Hematopoietic multipotent progenitor cell (in vitro differentiated cells): ENCODE results near the gene PRRT3. TPM values are rescaled to one million over a fixed set of nuclear protein-coding genes. Genes with fewer than 3 reads are reported as not detected.
A peak's percentile ranks its signal among the peaks of the same experiment; 100 is the strongest.

Experiments
- DNase-seq, 3 donors: peaks; one replicate each; pipeline ENCODE4 v3.0.0-alpha.2; 2011 to 2015; ENCODE audit warnings: low read depth in 2 of 3, low spot score in 2 of 3
- total RNA-seq: library from RNA; depleted of rRNA; stranded (reverse); fragments of >200 nt; gene quantifications from one replicate; pipeline ENCODE4 v1.2.3, GENCODE V29; 2012

Gene PRRT3
- total RNA-seq: 8.1 TPM

- peak in 2 of 3 donors; percentile 51 to 65 for DNase-seq
Measured at GRCh38 chr3:9951962-9952805, at the start of gene PRRT3. Gene PRRT3, minus strand, starts transcription at chr3:9952408. Its CDS starts 2,293 bp downstream, at chr3:9950115.

- no peak for DNase-seq
Measured at GRCh38 chr3:10000686-10001085, 48.5 kb upstream of the PRRT3 start.

DNA sequence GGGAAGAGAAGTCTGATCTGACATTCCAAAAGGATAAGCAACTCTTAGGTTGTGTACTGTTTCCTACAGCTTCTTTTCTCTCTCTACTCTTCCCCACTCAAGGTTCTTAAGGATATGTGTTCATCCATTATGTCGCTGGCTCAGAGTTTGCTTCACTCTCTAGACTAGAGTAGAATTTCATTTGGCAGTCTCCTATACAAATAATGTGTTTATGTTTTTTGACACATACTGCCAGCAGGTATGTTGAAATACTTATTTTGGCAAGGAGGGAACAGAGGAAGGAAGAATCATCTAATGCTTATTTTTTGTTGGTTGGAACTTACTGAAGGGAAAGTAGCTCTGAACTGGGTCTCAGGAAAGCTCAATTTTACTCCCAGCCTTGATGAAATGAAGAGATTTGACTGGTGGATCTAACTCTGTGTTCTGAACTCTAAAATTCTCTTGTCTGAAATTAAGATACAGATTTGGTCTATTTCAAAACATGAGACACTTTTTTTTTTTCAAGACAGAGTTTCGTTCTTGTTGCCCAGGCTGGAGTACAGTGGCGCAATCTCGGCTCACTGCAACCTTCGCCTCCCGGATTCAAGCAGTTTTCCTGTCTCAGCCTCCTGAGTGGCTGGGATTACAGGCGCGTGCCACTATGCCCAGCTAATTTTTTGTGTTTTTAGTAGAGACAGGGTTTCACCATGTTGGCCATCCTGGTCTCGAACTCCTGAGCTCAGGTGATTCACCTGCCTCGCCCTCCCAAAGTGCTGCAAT lies 42.1 kb upstream of the PRRT3 start:
- DNase-seq: no peak

GRCh38 chr3:9986230-9986725 lies 34.1 kb upstream of the PRRT3 start:
- no peak for DNase-seq

GRCh38 chr3:9980251-9980650 lies 28.0 kb upstream of the PRRT3 start:
- no peak for DNase-seq

GRCh38 chr3:9978710-9979305 lies 26.6 kb upstream of the PRRT3 start:
- DNase-seq: no peak

- peak in 2 of 3 donors; percentile 93 to 96 for DNase-seq
Measured at GRCh38 chr3:9976721-9977709, 24.8 kb upstream of the PRRT3 start.

GRCh38 chr3:9970020-9970652 lies 17.9 kb upstream of the PRRT3 start:
- DNase-seq: no peak

- no peak for DNase-seq
Measured at GRCh38 chr3:9969632-9970019, 17.4 kb upstream of the PRRT3 start.

DNA sequence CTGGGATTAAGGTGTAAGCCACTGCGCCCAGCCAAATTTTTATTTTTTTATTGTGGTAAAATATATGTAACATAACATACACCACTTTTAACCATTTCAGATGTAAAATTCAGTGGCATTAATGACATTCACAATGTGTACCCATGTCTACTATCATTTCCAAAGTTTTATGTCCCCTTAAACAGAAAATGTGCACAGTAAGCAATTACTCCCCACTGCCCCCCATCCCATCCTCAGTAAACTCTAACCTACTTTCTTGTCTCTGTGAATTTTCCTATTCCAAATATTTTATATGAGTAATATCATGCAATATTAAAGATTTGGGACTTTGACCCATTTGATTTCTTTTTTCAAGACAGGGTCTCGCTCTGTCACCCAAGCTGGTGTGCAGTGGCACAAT lies 14.6 kb upstream of the PRRT3 start:
- DNase-seq: no peak

- DNase-seq: no peak
Measured at GRCh38 chr3:9965200-9965875, 13.1 kb upstream of the PRRT3 start.

DNA sequence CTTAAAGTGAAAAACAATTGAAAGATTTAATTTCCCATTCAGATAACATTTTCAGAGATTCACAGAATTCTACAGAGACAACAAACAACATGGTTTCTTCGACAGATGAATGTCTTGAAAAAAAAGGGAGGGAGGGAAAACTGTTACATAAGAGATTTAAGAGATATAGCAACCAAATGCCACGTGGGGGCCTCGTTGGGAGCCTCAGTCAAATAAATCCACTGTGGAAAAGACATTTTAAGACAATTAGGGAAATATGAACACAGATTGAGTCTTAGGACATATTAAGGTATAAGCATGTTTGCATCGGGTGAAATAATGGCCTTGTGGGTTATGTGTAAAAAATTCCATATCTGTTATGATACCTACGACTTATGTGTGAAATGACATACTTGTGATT lies 5.0 kb upstream of the PRRT3 start:
- DNase-seq: no peak

DNA sequence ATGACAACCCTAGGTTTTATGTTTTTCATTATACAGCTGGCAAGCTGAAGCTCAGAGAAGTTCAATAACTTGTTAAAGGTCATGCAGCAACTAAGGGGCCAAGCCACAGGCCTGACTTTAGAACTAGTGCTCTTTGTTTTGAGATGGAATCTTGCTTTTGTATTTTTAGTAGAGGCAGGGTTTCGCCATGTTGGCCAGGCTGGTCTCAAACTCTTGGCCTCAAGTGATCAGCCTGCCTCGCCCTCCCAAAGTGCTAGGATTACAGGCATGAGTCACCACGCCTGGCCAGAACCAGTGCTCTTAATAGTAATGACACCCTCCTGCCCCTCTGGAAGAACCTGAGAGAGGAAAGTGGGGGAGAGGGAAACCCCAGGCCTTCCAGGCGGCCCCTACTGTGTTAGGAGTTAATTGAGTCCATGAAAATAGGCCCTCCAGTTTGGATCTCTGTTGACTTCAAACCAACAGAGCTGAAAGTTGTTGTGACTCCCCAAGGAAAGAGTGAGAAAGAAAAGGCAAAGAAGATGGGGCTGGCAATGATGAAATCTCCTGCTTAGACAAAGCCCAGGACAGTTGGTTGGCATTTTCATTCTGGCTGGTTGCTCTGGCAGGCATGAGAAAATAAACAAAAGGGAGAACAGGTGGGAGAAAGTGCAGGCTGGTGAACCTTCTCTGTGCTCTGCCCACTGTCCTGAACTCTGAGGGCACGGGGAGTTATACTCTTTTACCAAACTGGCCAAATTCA lies 3.6 kb upstream of the PRRT3 start:
- DNase-seq: no peak

GRCh38 chr3:9955067-9955502 lies 2.9 kb upstream of the PRRT3 start:
- no peak for DNase-seq

- no peak for DNase-seq
Measured at GRCh38 chr3:9951598-9951961, 628 bp downstream of the PRRT3 start.

DNA sequence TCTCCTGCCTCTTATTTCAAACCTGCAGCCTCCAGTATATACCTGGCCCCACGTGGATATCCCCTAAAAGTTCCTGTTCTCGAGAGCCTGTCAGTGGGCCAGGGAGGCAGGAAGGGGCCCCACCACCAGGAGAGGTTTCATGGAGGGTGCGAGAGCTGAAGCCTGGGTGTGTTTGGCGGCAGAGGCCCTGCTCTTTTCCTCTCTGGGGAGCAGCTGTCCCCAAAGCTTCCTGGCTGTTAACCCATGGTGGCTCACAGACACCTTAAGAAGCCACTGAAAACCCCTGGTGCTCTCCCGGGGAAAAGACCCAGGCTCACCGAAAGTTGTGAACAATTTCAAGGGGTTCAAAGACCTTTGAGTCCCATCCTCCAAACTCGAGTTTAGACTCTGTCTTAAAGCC lies 1.1 kb downstream of the PRRT3 start:
- DNase-seq: peak in 1 of 3 donors; percentile 21

DNA sequence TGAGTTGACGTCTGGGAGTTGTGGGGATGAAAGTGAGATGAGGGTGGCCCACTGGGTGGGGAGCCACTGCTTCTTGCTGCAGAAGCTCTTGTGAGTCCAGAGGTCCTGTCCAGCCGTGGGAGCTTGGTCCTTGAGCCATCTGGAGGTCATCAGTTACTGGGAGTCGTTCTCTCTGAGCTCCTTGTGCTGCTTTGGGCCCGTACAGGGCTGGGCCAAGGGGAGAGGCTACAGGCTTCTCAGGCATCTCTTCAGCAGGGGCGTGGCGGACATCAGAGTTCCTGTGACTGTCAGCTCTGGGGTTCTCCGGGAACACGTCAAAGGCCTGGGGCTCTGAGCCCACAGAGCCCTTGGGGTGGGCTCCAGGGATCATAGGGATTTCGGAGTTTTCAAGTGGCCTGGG lies 2.6 kb downstream of the PRRT3 start:
- DNase-seq: no peak

DNA sequence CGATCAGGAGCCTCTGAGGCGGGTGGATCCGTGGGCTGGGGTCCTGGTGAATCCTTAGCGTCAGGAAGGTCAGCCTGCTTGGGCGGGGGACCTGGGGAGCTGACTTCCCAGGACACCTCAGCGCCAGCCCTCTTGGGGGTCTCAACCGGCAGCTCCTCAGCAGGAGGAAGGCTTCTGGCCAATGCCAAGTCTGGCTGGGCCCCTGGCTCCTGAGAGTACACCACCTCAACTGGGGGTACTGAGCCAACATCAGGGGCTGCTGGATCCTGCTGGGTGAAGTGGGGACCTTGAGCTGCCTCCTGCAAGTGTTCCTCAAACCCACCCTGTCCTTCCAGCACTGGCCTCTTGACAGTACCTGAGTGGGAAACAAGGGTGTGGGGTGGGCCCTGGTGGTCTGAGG lies 3.1 kb downstream of the PRRT3 start:
- no peak for DNase-seq
